ENCODE measurements around the gene PLXNA3.
A peak's percentile ranks its signal among the peaks of the same experiment; 100 is the strongest.
"Not testable (repeated sequence)": the region's sequence is repeated elsewhere in the genome, so short reads cannot be mapped to it uniquely, and the experiment has no call there.

The PLXNA3 gene

GRCh38 chrX:154482786-154483185 lies 24.7 kb downstream of the PLXNA3 start:
- DNase-seq = no peak

GRCh38 chrX:154483325-154483724 lies 25.2 kb downstream of the PLXNA3 start:
- no peak for DNase-seq

GRCh38 chrX:154484255-154485149 lies 26.4 kb downstream of the PLXNA3 start:
- DNase-seq = no peak

- no peak for DNase-seq
Measured at GRCh38 chrX:154485150-154486051, 27.3 kb downstream of the PLXNA3 start.

GRCh38 chrX:154486052-154486395 lies 27.9 kb downstream of the PLXNA3 start:
- no peak for DNase-seq

- peak; percentile 61 for DNase-seq
Measured at GRCh38 chrX:154486396-154487207, 28.5 kb downstream of the PLXNA3 start, which contains the start of gene UBL4A. TSS of gene UBL4A (minus strand) at chrX:154486615. CDS start at chrX:154486584, 31 bp downstream.

- DNase-seq = no peak
Measured at GRCh38 chrX:154487518-154488290, 29.6 kb downstream of the PLXNA3 start.

GRCh38 chrX:154488336-154489075 lies 30.4 kb downstream of the PLXNA3 start:
- DNase-seq = no peak

- DNase-seq = no peak
Measured at GRCh38 chrX:154489182-154489581, 31.1 kb downstream of the PLXNA3 start.

- no peak for DNase-seq
Measured at GRCh38 chrX:154490021-154490413, 31.9 kb downstream of the PLXNA3 start.

GRCh38 chrX:154490414-154491083 lies 32.5 kb downstream of the PLXNA3 start, which contains the start of gene SLC10A3:
TSS of gene SLC10A3 (minus strand) at chrX:154490629. CDS start at chrX:154488940, 1,689 bp downstream.
- DNase-seq = peak; percentile 88

- DNase-seq = no peak
Measured at GRCh38 chrX:154494715-154495114, 36.6 kb downstream of the PLXNA3 start.

- no peak for DNase-seq
Measured at GRCh38 chrX:154495472-154495922, 37.4 kb downstream of the PLXNA3 start.

GRCh38 chrX:154496591-154497137 lies 38.6 kb downstream of the PLXNA3 start:
- DNase-seq = not testable (repeated sequence)

- DNase-seq = not testable (repeated sequence)
Measured at GRCh38 chrX:154501423-154501822, 43.3 kb downstream of the PLXNA3 start.

- DNase-seq = no peak
Measured at GRCh38 chrX:154502098-154502497, 44.0 kb downstream of the PLXNA3 start.

- no peak for DNase-seq
Measured at GRCh38 chrX:154502989-154503388, 44.9 kb downstream of the PLXNA3 start.

GRCh38 chrX:154505734-154506133 lies 47.7 kb downstream of the PLXNA3 start:
- no peak for DNase-seq

- DNase-seq = no peak
Measured at GRCh38 chrX:154506483-154507332, 48.6 kb downstream of the PLXNA3 start.
